GM18951 (cell line): Measurements from ENCODE around the gene COMMD4.
"Not testable (repeated sequence)": the region's sequence is repeated elsewhere in the genome, so short reads cannot be mapped to it uniquely, and the experiment has no call there.

Experiments used
- POLR2A ChIP-seq: IDR thresholded peaks from 4 replicates; pipeline ENCODE4 v1.6.1; 2011; ENCODE audit warnings: mild to moderate bottlenecking; ENCODE audit not compliant: insufficient read length, insufficient read depth; ENCODE audit errors: extremely low read depth
- in situ Hi-C: fragments of 300-500 bp; cut with MboI; formaldehyde crosslinking; loops from one replicate; pipeline ENCODE4 v1.12.0; 2022; ENCODE audit warnings: low sequenced_read_pairs, mixed read lengths, inconsistent platforms; ENCODE audit not compliant: unreplicated experiment

COMMD4 gene

DNA sequence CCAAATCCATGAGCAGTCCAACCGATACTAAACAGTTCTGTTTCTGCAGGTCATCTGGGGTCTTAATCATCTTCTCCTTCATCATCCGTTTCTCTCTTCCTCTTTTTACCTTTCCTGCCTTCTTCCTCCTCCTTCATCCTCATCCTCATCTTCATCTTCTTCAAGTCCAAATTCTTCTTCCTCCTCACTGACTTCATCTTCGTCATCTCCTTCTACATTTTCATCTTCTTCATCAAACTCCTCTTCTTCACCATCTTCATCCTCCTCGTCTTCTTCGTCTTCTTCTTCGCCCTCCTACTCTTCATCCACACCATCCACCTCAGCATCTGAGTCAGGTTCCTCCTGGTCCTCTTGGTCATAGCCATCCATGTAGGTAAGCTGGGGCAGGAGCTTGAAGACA is 14.2 kb upstream of the COMMD4 start:
- in situ Hi-C loops, result no loop called here
- TF ChIP-seq POLR2A, result no peak

DNA sequence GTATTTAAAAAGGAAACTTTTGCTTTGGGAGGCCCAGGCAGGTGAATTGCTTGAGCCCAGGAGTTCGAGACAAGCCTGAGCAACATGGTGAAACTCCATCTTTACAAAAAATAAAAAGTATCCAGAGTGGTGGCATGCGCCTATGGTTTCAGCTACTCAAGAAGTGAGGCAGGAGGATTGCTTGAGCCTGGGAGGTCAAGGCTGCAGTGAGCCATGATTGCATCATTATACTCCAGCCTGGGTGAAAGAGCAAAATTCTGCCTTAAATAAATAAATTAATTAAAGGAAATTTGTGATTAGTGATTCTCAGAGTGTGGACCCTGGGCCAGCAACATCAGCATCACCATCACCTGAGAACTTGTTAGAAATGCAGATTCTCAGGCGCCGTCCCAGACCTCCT is 9.9 kb upstream of the COMMD4 start:
- no peak for TF ChIP-seq POLR2A
- in situ Hi-C loops, result no loop called here

DNA sequence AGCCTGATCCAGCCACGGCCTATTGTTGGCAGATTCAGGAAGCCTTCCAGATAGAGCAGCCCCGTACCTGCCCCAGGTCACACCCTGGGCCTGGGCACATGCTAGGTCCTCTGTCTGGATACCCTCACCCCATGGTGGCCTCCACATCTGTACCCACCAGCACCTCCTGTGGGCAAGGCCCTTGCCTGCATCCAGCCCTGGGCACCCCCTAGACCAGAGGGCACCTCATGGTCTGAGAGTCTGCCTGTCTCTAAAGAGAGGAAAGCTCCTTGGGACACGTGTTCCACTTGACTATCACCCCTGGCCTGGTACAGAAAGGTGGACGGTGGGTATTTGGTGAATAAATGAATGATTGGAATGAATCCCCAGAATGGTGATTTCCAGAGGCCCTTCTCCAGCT is 8.9 kb upstream of the COMMD4 start:
- TF ChIP-seq POLR2A, result no peak
- in situ Hi-C loops, result no loop called here

- in situ Hi-C loops, result no loop called here
These were observed 8.4 kb upstream of the COMMD4 start for GRCh38 chr15:75327491-75327890.

DNA sequence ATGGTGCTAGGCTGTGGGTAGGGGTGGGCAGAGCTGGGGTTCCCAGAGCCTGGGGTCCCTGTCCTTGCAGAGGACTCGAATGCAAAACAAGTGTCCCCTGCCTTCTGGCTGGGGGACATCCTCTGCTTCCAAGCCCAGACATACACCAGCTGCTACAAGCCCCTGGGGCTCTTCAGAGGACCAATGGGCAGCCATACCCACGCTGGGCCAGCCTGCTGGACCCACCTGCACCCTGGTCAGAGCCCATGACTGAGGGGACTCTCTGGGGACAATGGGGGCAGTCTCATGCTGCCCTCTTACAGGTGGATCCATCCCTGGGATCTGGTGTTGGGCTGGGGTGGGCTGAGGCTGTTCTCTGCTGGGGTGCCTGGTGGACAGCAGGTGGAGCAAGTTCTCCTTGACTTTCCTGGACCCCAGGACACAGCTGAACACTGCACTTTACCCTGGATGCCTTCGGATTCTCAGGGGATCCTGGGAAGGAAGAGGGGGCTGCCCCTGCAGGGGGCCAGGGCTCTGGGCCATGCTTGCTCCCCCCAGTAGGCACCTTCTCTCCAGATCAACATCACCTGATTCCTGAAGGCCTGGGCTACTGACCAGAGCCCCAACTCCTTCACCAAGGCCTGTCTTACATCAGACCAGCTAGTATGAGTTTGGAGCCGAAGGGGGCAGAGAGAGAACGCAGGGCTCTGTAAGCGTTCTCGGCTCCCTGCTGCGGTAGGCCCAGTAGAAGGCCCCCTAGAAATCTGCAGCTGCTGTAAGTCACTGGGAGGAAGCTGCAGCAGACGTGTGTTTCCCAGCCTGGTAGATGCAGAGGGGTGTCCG is 7.2 kb upstream of the COMMD4 start:
- no peak for TF ChIP-seq POLR2A
- in situ Hi-C loops, result no loop called here

More at GRCh38 chr15:75327491-75327890, 8.4 kb upstream of the COMMD4 start:
- TF ChIP-seq POLR2A, result no peak

GRCh38 chr15:75329571-75329970 is 6.3 kb upstream of the COMMD4 start:
- no peak for TF ChIP-seq POLR2A
- in situ Hi-C loops, result no loop called here

DNA sequence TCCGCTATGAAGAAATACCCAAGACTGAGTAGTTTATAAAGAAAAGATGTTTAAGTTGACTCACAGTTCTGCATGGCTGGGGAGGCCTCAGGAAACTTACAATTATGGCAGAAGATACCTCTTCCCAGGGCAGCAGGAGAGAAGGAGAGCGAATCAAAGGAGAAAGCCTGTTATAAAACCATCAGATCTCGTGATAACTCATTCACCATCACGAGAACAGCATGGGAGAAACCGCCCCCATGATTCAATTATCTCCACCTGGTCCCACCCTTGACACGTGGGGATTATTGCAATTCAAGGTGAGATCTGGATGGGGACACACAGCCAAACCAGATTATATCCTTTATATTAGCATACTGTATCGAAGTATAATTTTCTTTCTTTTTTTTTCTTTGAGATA is 3.8 kb upstream of the COMMD4 start:
- in situ Hi-C loops, result not testable (repeated sequence)

DNA sequence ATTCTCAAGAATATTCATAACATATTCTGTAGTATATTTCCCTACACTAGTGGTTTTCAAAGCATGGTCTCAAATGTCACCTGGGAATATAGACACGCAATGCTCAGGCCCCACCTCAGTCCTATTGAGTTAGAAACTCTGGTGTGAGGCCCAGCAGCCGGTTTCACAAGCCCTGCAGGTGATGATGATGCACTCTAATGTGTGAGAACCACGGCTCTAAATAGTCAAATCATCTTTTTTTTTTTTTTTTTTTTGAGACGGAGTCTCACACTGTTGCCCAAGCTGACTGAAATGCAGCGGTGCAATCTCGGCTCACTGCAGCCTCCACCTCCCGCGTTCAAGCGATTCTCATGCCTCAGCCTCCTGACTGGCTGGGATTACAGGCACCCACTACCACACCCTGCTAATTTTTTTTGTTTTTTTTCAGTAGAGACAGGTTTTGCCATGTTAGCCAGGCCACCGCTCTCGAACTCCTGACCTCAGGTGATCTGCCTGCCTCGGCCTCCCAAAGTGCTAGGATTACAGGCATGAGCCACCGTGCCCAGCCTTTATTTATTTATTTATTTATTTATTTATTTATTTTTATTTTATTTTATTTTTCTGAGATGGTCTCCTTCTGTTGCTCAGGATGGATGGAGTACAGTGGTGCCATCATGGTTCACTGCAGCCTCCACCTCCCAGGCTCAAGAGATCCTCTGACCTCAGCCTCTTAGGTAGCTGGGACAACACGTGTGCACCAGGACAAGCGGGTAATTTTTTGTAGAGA is 2.0 kb upstream of the COMMD4 start:
- in situ Hi-C loops, result not testable (repeated sequence)

DNA sequence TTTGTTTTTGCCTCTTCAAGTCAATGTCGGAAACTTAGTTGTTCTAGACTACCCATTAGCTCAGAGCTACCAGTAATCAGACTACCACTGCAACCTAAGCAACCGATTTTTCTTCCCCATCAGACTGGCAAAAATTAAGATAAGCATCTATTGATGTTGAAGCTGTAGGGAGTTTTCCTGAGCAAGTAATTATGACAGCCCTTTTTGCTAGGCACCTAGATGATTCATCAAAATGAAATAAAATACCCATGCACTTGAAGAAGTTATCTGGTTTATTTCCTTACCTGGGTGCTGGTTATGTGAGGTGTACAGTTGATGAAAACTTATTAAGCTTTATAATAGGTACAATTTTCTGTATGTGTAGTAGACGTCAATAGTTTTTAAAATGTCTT is 554 bp upstream of the COMMD4 start:
- in situ Hi-C loops, result no loop called here
- TF ChIP-seq POLR2A, result no peak

GRCh38 chr15:75338661-75339240 is 2.9 kb downstream of the COMMD4 start:
- in situ Hi-C loops, result no loop called here
- no peak for TF ChIP-seq POLR2A

DNA sequence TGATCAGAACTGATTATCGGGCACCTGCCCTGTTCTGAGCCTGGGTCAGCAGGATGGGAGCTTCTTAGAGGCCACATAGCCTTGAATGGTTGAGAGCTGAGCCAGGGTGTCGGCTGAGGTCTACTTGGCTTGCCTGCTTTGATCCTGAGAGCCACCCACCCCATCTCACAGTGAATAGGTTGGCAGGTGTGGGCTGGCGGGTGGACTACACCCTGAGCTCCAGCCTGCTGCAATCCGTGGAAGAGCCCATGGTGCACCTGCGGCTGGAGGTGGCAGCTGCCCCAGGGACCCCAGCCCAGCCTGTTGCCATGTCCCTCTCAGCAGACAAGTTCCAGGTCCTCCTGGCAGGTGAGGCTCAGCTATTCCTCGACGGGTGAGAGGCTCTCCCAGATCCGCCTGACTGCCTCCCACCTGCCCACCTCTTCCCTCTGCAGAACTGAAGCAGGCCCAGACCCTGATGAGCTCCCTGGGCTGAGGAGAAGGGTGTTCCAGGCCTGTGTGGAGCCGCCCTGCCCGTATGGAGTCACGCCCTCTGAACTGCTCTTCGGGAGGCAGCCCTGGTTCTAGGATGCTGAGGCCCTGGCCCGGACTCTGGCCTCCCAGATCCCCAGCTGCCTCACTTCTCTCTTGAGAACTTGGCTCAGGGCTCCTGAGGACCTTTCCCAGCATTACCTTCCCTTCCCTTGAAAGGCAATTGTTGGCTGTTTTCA is 3.8 kb downstream of the COMMD4 start:
- TF ChIP-seq POLR2A, result no peak
- in situ Hi-C loops, result no loop called here

- TF ChIP-seq POLR2A, result no peak
- in situ Hi-C loops, result no loop called here
These were observed 6.4 kb downstream of the COMMD4 start for GRCh38 chr15:75342221-75342620.

GRCh38 chr15:75343953-75344352 is 8.1 kb downstream of the COMMD4 start:
- in situ Hi-C loops, result not testable (repeated sequence)
